Measurements from ENCODE around the gene C1QL2.

DNA sequence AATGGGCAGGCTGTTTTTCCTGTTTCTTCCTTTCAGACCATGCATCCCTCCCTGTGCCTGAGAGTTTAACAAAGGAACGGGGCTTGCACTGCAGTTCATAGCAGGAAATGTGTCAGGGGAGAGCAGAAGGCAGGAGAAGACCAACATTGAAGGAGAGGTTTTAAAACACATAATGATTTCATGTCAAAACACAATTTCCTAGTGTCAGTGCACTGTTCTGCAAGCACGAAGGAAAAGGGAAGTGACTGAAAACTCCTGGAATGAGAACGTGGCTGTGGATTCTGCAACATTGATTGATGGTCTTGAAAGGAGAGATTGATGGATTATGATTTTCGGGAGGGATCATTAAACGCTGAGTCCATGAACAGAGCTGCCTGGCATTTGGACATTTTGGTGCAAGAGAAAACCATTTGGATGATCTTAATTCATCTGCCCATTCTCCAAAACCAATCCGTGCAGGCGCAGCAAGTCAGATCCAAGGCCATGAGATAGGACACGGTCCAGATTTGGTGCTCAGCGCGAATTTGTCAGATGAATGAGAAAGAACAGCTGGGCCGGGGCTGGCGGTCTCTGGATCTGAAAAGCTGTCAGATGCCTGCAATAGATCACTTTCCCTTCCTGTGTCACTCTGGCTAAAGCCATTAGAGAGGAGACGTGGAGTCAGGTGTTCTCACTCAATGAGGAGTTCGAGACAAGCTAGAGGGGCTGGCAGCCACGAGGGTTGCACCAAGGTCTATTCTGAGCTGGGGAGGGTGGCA is 38.4 kb downstream of the C1QL2 start:
- TF ChIP-seq SMC3 (IDR thresholded peaks at IDR 0.05) (no peak), RNF2 (IDR thresholded peaks at IDR 0.05; ENCODE audit: borderline replicate concordance, low read depth) (no peak), NR3C1 (IDR thresholded peaks at IDR 0.05) (no peak), EP300 (IDR thresholded peaks at IDR 0.05) (no peak), HDAC2 (IDR thresholded peaks at IDR 0.05) (no peak), RAD21 (conservative IDR thresholded peaks at IDR 0.05 in 1 of 2, IDR thresholded peaks at IDR 0.05 in 1 of 2) (no peak), CEBPB (IDR thresholded peaks at IDR 0.05) (no peak), MAFK (IDR thresholded peaks at IDR 0.05; ENCODE audit: partially characterized antibody) (no peak)
- TF ChIP-seq, protein P1, sequence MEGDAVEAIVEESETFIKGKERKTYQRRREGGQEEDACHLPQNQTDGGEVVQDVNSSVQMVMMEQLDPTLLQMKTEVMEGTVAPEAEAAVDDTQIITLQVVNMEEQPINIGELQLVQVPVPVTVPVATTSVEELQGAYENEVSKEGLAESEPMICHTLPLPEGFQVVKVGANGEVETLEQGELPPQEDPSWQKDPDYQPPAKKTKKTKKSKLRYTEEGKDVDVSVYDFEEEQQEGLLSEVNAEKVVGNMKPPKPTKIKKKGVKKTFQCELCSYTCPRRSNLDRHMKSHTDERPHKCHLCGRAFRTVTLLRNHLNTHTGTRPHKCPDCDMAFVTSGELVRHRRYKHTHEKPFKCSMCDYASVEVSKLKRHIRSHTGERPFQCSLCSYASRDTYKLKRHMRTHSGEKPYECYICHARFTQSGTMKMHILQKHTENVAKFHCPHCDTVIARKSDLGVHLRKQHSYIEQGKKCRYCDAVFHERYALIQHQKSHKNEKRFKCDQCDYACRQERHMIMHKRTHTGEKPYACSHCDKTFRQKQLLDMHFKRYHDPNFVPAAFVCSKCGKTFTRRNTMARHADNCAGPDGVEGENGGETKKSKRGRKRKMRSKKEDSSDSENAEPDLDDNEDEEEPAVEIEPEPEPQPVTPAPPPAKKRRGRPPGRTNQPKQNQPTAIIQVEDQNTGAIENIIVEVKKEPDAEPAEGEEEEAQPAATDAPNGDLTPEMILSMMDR (IDR thresholded peaks at IDR 0.05): no peak
- TF ChIP-seq, protein P2, sequence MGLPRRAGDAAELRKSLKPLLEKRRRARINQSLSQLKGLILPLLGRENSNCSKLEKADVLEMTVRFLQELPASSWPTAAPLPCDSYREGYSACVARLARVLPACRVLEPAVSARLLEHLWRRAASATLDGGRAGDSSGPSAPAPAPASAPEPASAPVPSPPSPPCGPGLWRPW (IDR thresholded peaks at IDR 0.05): no peak
- TF ChIP-seq, protein P3, sequence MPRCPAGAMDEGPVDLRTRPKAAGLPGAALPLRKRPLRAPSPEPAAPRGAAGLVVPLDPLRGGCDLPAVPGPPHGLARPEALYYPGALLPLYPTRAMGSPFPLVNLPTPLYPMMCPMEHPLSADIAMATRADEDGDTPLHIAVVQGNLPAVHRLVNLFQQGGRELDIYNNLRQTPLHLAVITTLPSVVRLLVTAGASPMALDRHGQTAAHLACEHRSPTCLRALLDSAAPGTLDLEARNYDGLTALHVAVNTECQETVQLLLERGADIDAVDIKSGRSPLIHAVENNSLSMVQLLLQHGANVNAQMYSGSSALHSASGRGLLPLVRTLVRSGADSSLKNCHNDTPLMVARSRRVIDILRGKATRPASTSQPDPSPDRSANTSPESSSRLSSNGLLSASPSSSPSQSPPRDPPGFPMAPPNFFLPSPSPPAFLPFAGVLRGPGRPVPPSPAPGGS (IDR thresholded peaks at IDR 0.05): no peak

Data from A549 (cell line).